ENCODE results near the gene ADAMTSL4. TPM values are rescaled to one million over a fixed set of nuclear protein-coding genes. Genes with fewer than 3 reads are reported as not detected.
"Not testable (repeated sequence)": the region's sequence is repeated elsewhere in the genome, so short reads cannot be mapped to it uniquely, and the experiment has no call there.

ADAMTSL4 gene
- total RNA-seq, 4 donors from 2014 or later: 7.2 to 22.7 (median 18.0) TPM

GRCh38 chr1:150579110-150579944 lies 30.1 kb downstream of the ADAMTSL4 start, which contains the start of gene MCL1:
Gene MCL1 (minus strand): TSS chr1:150579610. CDS start chr1:150579530, 80 bp downstream.
- Histone ChIP-seq H3K9me3 (no peaks in the 10 kb centered on the region), H3K27ac (peak within 1 kb of the TSS; percentile 100), H3K4me3 (peak within 1 kb of the TSS; percentile 98), H3K36me3 (peaks cover 32% of the 10 kb centered on the region), H3K4me1 (peaks cover 26% of the 10 kb centered on the region), H3K27me3 (no peaks in the 10 kb centered on the region)
- DNase-seq (ENCODE audit: low spot score in 2 of 2): peak; percentile 95 to 97
- TF ChIP-seq POLR2A (IDR thresholded peaks at IDR 0.05) (peak; percentile 89 to 97), POLR2AphosphoS5 (IDR thresholded peaks at IDR 0.05) (peak; percentile 95 to 97 (median 96)), EP300 (IDR thresholded peaks at IDR 0.05) (no peak)
- TF ChIP-seq, protein P1, sequence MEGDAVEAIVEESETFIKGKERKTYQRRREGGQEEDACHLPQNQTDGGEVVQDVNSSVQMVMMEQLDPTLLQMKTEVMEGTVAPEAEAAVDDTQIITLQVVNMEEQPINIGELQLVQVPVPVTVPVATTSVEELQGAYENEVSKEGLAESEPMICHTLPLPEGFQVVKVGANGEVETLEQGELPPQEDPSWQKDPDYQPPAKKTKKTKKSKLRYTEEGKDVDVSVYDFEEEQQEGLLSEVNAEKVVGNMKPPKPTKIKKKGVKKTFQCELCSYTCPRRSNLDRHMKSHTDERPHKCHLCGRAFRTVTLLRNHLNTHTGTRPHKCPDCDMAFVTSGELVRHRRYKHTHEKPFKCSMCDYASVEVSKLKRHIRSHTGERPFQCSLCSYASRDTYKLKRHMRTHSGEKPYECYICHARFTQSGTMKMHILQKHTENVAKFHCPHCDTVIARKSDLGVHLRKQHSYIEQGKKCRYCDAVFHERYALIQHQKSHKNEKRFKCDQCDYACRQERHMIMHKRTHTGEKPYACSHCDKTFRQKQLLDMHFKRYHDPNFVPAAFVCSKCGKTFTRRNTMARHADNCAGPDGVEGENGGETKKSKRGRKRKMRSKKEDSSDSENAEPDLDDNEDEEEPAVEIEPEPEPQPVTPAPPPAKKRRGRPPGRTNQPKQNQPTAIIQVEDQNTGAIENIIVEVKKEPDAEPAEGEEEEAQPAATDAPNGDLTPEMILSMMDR (IDR thresholded peaks at IDR 0.05): no peak
- WGBS: 0% methylated on average over 18 of the region's 94 CpGs

- H3K9me3 ChIP-seq: no peaks in the 10 kb centered on the region
- H3K36me3 ChIP-seq: peaks cover 30% of the 10 kb centered on the region
- no peaks in the 10 kb centered on the region for H3K27me3 ChIP-seq
- 77% methylated on average over 15 of the region's 15 CpGs for WGBS
- H3K27ac ChIP-seq: peak overlapping the region; percentile 100
- TF ChIP-seq POLR2AphosphoS5 (IDR thresholded peaks at IDR 0.05): no peak
- TF ChIP-seq POLR2A (IDR thresholded peaks at IDR 0.05): no peak
- no peak for DNase-seq (ENCODE audit: low spot score in 2 of 2)
- H3K4me1 ChIP-seq: peaks cover 18% of the 10 kb centered on the region
- peak overlapping the region; percentile 98 for H3K4me3 ChIP-seq
These were observed 30.9 kb downstream of the ADAMTSL4 start for GRCh38 chr1:150579945-150580642.

DNA sequence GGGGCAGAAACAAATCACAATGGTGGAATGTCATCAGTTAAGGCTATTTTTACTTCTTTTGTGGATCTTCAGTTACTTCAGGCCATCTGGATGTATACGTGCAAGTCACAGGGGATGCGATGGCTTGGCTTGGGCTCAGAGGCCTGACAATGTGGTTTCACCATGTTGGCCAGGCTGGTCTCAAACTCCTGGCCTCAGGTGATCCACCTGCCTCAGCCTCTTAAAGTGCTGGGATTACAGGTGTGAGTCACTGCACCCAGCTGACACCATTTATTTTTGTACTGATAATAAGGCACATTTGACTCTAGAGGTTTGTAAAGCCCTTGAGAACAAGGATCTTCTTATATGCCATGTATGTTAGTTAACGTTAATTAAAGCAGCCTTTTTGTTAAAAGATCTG lies 31.8 kb downstream of the ADAMTSL4 start:
- H3K4me1 ChIP-seq; H3K27ac ChIP-seq; DNase-seq (ENCODE audit: low spot score in 2 of 2); H3K27me3 ChIP-seq; H3K4me3 ChIP-seq; H3K9me3 ChIP-seq: not testable (repeated sequence)
- 90% methylated on average over 3 of the region's 3 CpGs for WGBS
- peaks cover 21% of the 10 kb centered on the region for H3K36me3 ChIP-seq

GRCh38 chr1:150581437-150581836 lies 32.2 kb downstream of the ADAMTSL4 start:
- not testable (repeated sequence) for H3K27me3 ChIP-seq; H3K9me3 ChIP-seq; H3K27ac ChIP-seq; H3K4me3 ChIP-seq; H3K4me1 ChIP-seq; DNase-seq (ENCODE audit: low spot score in 2 of 2)
- 97% methylated on average over 7 of the region's 7 CpGs for WGBS
- H3K36me3 ChIP-seq: peaks cover 17% of the 10 kb centered on the region

DNA sequence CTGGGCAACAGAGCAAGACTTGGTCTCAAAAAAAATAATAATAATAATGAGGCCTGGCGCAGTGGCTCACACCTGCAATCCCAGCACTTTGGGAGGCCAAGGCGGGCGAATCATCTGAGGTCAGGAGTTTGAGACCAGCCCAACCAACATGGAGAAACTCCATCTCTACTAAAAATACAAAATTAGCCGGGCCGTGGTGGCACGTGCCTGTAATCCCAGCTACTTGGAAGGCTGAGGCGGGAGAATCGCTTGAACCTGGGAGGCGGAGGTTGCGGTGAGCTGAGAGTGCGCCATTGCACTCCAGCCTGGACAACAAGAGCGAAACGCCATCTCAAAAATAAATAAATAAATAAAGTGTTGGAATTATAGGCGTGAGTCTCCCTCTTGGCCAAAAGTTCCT lies 32.8 kb downstream of the ADAMTSL4 start:
- H3K27me3 ChIP-seq; H3K27ac ChIP-seq; DNase-seq (ENCODE audit: low spot score in 2 of 2); H3K4me1 ChIP-seq; H3K4me3 ChIP-seq; H3K9me3 ChIP-seq: not testable (repeated sequence)
- peaks cover 12% of the 10 kb centered on the region for H3K36me3 ChIP-seq
- 97% methylated on average over 14 of the region's 14 CpGs for WGBS

DNA sequence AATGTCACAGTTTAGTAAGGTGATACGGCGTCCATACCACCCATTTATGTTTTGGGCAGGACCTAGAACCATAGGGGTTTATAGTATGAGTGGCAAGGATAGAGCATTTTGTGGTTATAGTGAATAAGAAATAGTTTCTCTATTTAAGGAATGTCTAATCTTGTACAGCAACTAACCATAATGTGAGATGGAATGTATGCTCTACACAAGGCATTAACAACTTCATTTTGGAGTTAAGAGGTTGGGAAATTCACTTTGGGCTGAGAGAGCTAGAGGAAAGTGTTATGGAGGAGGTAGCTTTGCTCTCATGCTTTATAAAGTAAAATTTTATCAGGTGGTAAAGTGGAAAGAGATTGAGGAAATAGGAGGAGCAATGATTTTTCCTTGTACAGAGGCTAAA lies 33.2 kb downstream of the ADAMTSL4 start:
- TF ChIP-seq POLR2AphosphoS5 (IDR thresholded peaks at IDR 0.05) (no peak), POLR2A (IDR thresholded peaks at IDR 0.05) (no peak), EP300 (IDR thresholded peaks at IDR 0.05) (no peak)
- TF ChIP-seq, protein P1 (IDR thresholded peaks at IDR 0.05): no peak
- WGBS: 86% methylated on average over 2 of the region's 2 CpGs
- H3K4me3 ChIP-seq: no peak overlapping the region
- H3K4me1 ChIP-seq: peaks cover 7% of the 10 kb centered on the region
- H3K27me3 ChIP-seq: no peaks in the 10 kb centered on the region
- DNase-seq (ENCODE audit: low spot score in 2 of 2): no peak
- H3K36me3 ChIP-seq: peaks cover 8% of the 10 kb centered on the region
- H3K9me3 ChIP-seq: no peaks in the 10 kb centered on the region
- no peak overlapping the region for H3K27ac ChIP-seq

GRCh38 chr1:150596095-150596892 lies 47.1 kb downstream of the ADAMTSL4 start:
- DNase-seq (ENCODE audit: low spot score in 2 of 2): peak in 1 of 2 donors; percentile 40
- Histone ChIP-seq H3K36me3 (peaks cover 18% of the 10 kb centered on the region), H3K4me1 (no peaks in the 10 kb centered on the region), H3K27me3 (no peaks in the 10 kb centered on the region), H3K27ac (no peak overlapping the region), H3K9me3 (no peaks in the 10 kb centered on the region), H3K4me3 (no peak overlapping the region)
- WGBS: 87% methylated on average over 7 of the region's 7 CpGs
- no peak for TF ChIP-seq POLR2AphosphoS5 (IDR thresholded peaks at IDR 0.05)
- TF ChIP-seq, protein P1 (IDR thresholded peaks at IDR 0.05): no peak
- TF ChIP-seq POLR2A (IDR thresholded peaks at IDR 0.05): no peak
- TF ChIP-seq EP300 (IDR thresholded peaks at IDR 0.05): no peak
